ENCODE data around the gene TNFRSF6B.

TNFRSF6B gene

GRCh38 chr20:63744574-63745423 is 48.3 kb downstream of the TNFRSF6B start:
- TF ChIP-seq, protein P1, sequence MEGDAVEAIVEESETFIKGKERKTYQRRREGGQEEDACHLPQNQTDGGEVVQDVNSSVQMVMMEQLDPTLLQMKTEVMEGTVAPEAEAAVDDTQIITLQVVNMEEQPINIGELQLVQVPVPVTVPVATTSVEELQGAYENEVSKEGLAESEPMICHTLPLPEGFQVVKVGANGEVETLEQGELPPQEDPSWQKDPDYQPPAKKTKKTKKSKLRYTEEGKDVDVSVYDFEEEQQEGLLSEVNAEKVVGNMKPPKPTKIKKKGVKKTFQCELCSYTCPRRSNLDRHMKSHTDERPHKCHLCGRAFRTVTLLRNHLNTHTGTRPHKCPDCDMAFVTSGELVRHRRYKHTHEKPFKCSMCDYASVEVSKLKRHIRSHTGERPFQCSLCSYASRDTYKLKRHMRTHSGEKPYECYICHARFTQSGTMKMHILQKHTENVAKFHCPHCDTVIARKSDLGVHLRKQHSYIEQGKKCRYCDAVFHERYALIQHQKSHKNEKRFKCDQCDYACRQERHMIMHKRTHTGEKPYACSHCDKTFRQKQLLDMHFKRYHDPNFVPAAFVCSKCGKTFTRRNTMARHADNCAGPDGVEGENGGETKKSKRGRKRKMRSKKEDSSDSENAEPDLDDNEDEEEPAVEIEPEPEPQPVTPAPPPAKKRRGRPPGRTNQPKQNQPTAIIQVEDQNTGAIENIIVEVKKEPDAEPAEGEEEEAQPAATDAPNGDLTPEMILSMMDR (IDR thresholded peaks at IDR 0.05), result no peak

DNA sequence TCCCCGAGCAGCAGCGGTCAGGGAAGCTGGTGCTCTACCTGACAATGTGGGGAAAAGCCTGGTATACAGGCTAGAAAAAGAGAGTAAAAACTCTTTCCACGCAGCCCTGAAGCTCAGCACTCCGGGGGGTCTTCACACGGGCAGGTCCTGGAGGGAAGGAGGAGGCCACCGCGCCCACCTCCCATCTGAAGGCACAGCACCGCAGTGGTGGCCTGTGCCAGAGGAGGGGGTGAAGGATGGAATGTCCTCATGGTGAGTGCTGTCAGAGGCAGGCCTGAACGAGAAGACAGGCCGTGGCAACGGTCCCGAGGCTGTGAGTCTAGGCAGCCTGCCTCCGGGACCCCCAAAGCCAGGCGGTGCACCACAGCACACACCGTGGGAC is 49.0 kb downstream of the TNFRSF6B start:
- TF ChIP-seq, protein P1 (IDR thresholded peaks at IDR 0.05), result no peak

- TF ChIP-seq, protein P1 (IDR thresholded peaks at IDR 0.05), result no peak
Observed at GRCh38 chr20:63745961-63746731, 49.7 kb downstream of the TNFRSF6B start.

GRCh38 chr20:63746751-63747315 is 50.4 kb downstream of the TNFRSF6B start:
- TF ChIP-seq, protein P1 (IDR thresholded peaks at IDR 0.05), result no peak

- TF ChIP-seq, protein P1 (IDR thresholded peaks at IDR 0.05), result no peak
Observed at GRCh38 chr20:63747622-63748069, 51.2 kb downstream of the TNFRSF6B start.

Measured in LNCAP (cell line).